NCI-H510A treated with DMSO at 0.1 percent for 48 hours (cell line): ENCODE data around the gene ERC2.

Experiments
- DNase-seq: peaks from one replicate; lab custom pipeline; 2025; lab: John Stamatoyannopoulos, UW

Gene ERC2

GRCh38 chr3:55929154-55929869 lies 539.0 kb downstream of the ERC2 start:
- no peak for DNase-seq

GRCh38 chr3:55923626-55924025 lies 544.6 kb downstream of the ERC2 start:
- no peak for DNase-seq

GRCh38 chr3:55923207-55923606 lies 545.1 kb downstream of the ERC2 start:
- DNase-seq = no peak

- no peak for DNase-seq
These were observed 555.4 kb downstream of the ERC2 start for GRCh38 chr3:55912880-55913279.

- no peak for DNase-seq
These were observed 557.0 kb downstream of the ERC2 start for GRCh38 chr3:55911266-55911665.

- DNase-seq = no peak
These were observed 557.7 kb downstream of the ERC2 start for GRCh38 chr3:55910543-55910942.

- DNase-seq = no peak
These were observed 558.9 kb downstream of the ERC2 start for GRCh38 chr3:55909373-55909772.

- no peak for DNase-seq
These were observed 560.7 kb downstream of the ERC2 start for GRCh38 chr3:55907616-55908015.

GRCh38 chr3:55906896-55907295 lies 561.4 kb downstream of the ERC2 start:
- no peak for DNase-seq

GRCh38 chr3:55904716-55905115 lies 563.6 kb downstream of the ERC2 start:
- no peak for DNase-seq

GRCh38 chr3:55903680-55904079 lies 564.6 kb downstream of the ERC2 start:
- DNase-seq = no peak

GRCh38 chr3:55902221-55902900 lies 565.9 kb downstream of the ERC2 start:
- no peak for DNase-seq

- no peak for DNase-seq
These were observed 568.4 kb downstream of the ERC2 start for GRCh38 chr3:55899887-55900286.

GRCh38 chr3:55897573-55898224 lies 570.6 kb downstream of the ERC2 start:
- peak; percentile 19 for DNase-seq

GRCh38 chr3:55895897-55896566 lies 572.2 kb downstream of the ERC2 start:
- no peak for DNase-seq

- DNase-seq = peak; percentile 11
These were observed 573.7 kb downstream of the ERC2 start for GRCh38 chr3:55894605-55895004.

GRCh38 chr3:55893045-55893664 lies 575.1 kb downstream of the ERC2 start:
- no peak for DNase-seq

- DNase-seq = no peak
These were observed 577.2 kb downstream of the ERC2 start for GRCh38 chr3:55891106-55891505.

GRCh38 chr3:55888282-55888885 lies 579.9 kb downstream of the ERC2 start:
- no peak for DNase-seq

GRCh38 chr3:55885721-55886120 lies 582.5 kb downstream of the ERC2 start:
- no peak for DNase-seq

- DNase-seq = no peak
These were observed 583.6 kb downstream of the ERC2 start for GRCh38 chr3:55884491-55885285.
